Measurements from ENCODE around the gene IL23R. TPM values are rescaled to one million over a fixed set of nuclear protein-coding genes. Genes with fewer than 3 reads are reported as not detected.

Gene IL23R
- total and polyA plus RNA-seq, 2 donors (not counting 3 experiments of a cell fraction or from before 2014, with no cell fraction given): not detected

DNA sequence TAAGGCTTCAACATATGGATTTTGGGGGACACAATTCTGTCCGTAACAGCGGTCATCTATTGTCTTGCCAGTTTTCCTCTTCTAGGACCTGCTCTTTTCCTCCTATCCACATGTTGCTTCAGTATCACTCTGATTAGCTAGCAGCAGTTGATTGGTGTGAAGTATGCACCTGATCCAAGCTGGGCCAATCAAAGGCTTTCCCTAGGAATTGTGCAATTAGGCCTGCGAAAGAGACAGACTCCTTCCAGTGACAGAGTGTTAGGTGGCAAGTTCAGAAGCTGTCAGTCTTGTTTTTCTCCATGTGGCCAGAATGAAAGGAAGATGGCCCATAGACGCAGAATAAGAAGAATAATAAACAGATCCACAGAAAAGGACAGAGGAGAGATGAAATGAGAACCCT lies 107.3 kb downstream of the IL23R start:
- FAIRE-seq (no peak), DNase-seq (ENCODE audit: low read depth, low spot score) (no peak)
- Histone ChIP-seq H4K20me1 (replicated peaks; ENCODE audit: control insufficient read depth, extremely low read depth, insufficient read depth, low read length) (no peaks in the 10 kb centered on the region), H3K79me2 (ENCODE audit: control insufficient read depth, insufficient read depth, low read length) (no peaks in the 10 kb centered on the region), H3K4me1 (ENCODE audit: control insufficient read depth, extremely low read depth, insufficient read depth, low read length) (no peaks in the 10 kb centered on the region), H3K36me3 (ENCODE audit: control insufficient read depth in 2 of 2, extremely low read depth in 1 of 2, insufficient read depth in 2 of 2, low read length in 2 of 2) (no peaks in the 10 kb centered on the region), H3K9me3 (replicated peaks; ENCODE audit: control insufficient read depth, insufficient read depth, low read length) (no peaks in the 10 kb centered on the region), H3K27ac (ENCODE audit: insufficient read depth, low read depth, low read length) (no peak overlapping the region), H2AFZ (ENCODE audit: low read depth, low read length) (no peak overlapping the region), H3K4me2 (ENCODE audit: insufficient read depth, low read length) (no peak overlapping the region), H3K27me3 (ENCODE audit: control insufficient read depth in 2 of 2, insufficient read depth in 2 of 2, low read length in 2 of 2) (peaks cover 0 to 6% of the 10 kb centered on the region in 2 experiments), H3K4me3 (replicated peaks in 1 of 3; ENCODE audit: insufficient read depth in 1 of 3, low read depth in 1 of 3, low read length in 3 of 3) (no peak overlapping the region), H3K9me1 (replicated peaks; ENCODE audit: control insufficient read depth, extremely low read depth, insufficient read depth, low read length) (no peaks in the 10 kb centered on the region), H3K9ac (replicated peaks; ENCODE audit: extremely low read depth, insufficient read depth, low read length) (no peak overlapping the region)
- dilution Hi-C loops (cut with MboI; ENCODE audit: extremely low pct_ligation_motif_present, low sequenced_read_pairs) (no loop called here), intact Hi-C loops (cut with micrococcal nuclease) (no loop called here)
- CTCF ChIA-PET: no interaction called here
- POLR2A ChIA-PET: no interaction called here
- no TSS peak for BruUV-seq (replicated peaks)
- TF ChIP-seq FOS (IDR thresholded peaks at IDR 0.05; ENCODE audit: borderline replicate concordance, insufficient read depth, low read length): no peak
- TF ChIP-seq, protein P1, sequence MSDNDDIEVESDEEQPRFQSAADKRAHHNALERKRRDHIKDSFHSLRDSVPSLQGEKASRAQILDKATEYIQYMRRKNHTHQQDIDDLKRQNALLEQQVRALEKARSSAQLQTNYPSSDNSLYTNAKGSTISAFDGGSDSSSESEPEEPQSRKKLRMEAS (IDR thresholded peaks at IDR 0.05; ENCODE audit: insufficient read depth, insufficient read length): no peak
- TF ChIP-seq GATA2 (IDR thresholded peaks at IDR 0.05; ENCODE audit: insufficient read depth, insufficient read length, low read depth, low read length): no peak
- TF ChIP-seq MYC (IDR thresholded peaks at IDR 0.05; ENCODE audit: low read depth, low read length): no peak
- TF ChIP-seq, protein P2, sequence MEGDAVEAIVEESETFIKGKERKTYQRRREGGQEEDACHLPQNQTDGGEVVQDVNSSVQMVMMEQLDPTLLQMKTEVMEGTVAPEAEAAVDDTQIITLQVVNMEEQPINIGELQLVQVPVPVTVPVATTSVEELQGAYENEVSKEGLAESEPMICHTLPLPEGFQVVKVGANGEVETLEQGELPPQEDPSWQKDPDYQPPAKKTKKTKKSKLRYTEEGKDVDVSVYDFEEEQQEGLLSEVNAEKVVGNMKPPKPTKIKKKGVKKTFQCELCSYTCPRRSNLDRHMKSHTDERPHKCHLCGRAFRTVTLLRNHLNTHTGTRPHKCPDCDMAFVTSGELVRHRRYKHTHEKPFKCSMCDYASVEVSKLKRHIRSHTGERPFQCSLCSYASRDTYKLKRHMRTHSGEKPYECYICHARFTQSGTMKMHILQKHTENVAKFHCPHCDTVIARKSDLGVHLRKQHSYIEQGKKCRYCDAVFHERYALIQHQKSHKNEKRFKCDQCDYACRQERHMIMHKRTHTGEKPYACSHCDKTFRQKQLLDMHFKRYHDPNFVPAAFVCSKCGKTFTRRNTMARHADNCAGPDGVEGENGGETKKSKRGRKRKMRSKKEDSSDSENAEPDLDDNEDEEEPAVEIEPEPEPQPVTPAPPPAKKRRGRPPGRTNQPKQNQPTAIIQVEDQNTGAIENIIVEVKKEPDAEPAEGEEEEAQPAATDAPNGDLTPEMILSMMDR (IDR thresholded peaks at IDR 0.05; ENCODE audit: extremely low read depth in 1 of 2, insufficient read depth in 1 of 2, low read depth in 1 of 2, low read length in 2 of 2): no peak
- TF ChIP-seq JUN (IDR thresholded peaks at IDR 0.05; ENCODE audit: borderline replicate concordance, insufficient read depth, insufficient read length, low read depth): no peak
- TF ChIP-seq POLR2AphosphoS5 (IDR thresholded peaks at IDR 0.05; ENCODE audit: insufficient read depth, low read depth, low read length): no peak
- no peak for TF ChIP-seq EZH2 (IDR thresholded peaks at IDR 0.05; ENCODE audit: borderline replicate concordance, low read depth, low read length, severe bottlenecking)
- TF ChIP-seq POLR2A (IDR thresholded peaks at IDR 0.05; ENCODE audit: low read depth, low read length): no peak
